Measurements from ENCODE around the gene TFRC. TPM values are rescaled to one million over a fixed set of nuclear protein-coding genes. Genes with fewer than 3 reads are reported as not detected.

Gene TFRC
- total and polyA plus RNA-seq, 2 experiments from 2014 or later, result 136 to 278 TPM

GRCh38 chr3:196012941-196013476 is 68.9 kb downstream of the TFRC start:
- no peak overlapping the region for H3K27ac ChIP-seq
- no peaks in the 10 kb centered on the region for H3K79me2 ChIP-seq
- H3K9me3 ChIP-seq (ENCODE audit: low read depth), result no peaks in the 10 kb centered on the region
- H3K4me3 ChIP-seq, result no peak overlapping the region
- H3K27me3 ChIP-seq, result no peaks in the 10 kb centered on the region
- no peak for TF ChIP-seq EZH2 (IDR thresholded peaks at IDR 0.05; ENCODE audit: borderline replicate concordance)
- TF ChIP-seq EZH2phosphoT487 (IDR thresholded peaks at IDR 0.05; ENCODE audit: low read depth, severe bottlenecking, unreplicated experiment), result no peak
- TF ChIP-seq, protein P1, sequence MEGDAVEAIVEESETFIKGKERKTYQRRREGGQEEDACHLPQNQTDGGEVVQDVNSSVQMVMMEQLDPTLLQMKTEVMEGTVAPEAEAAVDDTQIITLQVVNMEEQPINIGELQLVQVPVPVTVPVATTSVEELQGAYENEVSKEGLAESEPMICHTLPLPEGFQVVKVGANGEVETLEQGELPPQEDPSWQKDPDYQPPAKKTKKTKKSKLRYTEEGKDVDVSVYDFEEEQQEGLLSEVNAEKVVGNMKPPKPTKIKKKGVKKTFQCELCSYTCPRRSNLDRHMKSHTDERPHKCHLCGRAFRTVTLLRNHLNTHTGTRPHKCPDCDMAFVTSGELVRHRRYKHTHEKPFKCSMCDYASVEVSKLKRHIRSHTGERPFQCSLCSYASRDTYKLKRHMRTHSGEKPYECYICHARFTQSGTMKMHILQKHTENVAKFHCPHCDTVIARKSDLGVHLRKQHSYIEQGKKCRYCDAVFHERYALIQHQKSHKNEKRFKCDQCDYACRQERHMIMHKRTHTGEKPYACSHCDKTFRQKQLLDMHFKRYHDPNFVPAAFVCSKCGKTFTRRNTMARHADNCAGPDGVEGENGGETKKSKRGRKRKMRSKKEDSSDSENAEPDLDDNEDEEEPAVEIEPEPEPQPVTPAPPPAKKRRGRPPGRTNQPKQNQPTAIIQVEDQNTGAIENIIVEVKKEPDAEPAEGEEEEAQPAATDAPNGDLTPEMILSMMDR (IDR thresholded peaks at IDR 0.05; ENCODE audit: poor library complexity), result no peak
- H2AFZ ChIP-seq, result no peak overlapping the region
- no peak overlapping the region for H3K4me2 ChIP-seq
- 93% methylated on average over 15 of the region's 15 CpGs for WGBS (ENCODE audit: low lambda C conversion rate, missing lambda C conversion rate)
- H3K36me3 ChIP-seq (replicated peaks; ENCODE audit: insufficient read depth, low read depth), result no peaks in the 10 kb centered on the region
- H4K20me1 ChIP-seq (ENCODE audit: insufficient read depth, poor library complexity, severe bottlenecking), result no peaks in the 10 kb centered on the region
- no peaks in the 10 kb centered on the region for H3K4me1 ChIP-seq (ENCODE audit: insufficient read depth)
- H3K9me2 ChIP-seq (replicated peaks; ENCODE audit: insufficient read depth), result no peaks in the 10 kb centered on the region
- no peak for DNase-seq (ENCODE audit: low spot score)

DNA sequence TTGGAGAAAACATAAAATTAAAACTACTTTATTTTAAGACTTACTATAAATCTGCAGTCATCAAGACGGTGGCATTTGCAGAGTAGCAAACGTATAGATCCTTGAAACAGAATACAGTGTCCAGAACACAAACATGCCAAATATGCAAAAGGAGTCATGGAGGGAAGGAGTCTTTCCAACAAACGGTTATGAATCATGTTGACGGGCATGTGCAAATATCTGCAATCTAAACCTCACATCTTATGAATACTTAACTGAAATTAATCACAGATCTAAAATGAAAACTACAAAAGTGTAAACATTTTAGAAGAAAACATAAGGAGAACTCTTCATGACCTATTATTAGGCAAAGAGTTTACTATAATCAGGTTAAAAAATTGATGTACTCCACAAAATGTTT is 69.4 kb downstream of the TFRC start:
- Histone ChIP-seq H3K27ac (no peak overlapping the region), H3K4me1 (ENCODE audit: insufficient read depth) (no peaks in the 10 kb centered on the region), H2AFZ (no peak overlapping the region), H3K4me2 (no peak overlapping the region), H3K9me2 (replicated peaks; ENCODE audit: insufficient read depth) (no peaks in the 10 kb centered on the region), H4K20me1 (ENCODE audit: insufficient read depth, poor library complexity, severe bottlenecking) (no peaks in the 10 kb centered on the region), H3K79me2 (no peaks in the 10 kb centered on the region), H3K36me3 (replicated peaks; ENCODE audit: insufficient read depth, low read depth) (no peaks in the 10 kb centered on the region), H3K9me3 (ENCODE audit: low read depth) (no peaks in the 10 kb centered on the region), H3K27me3 (no peaks in the 10 kb centered on the region), H3K4me3 (no peak overlapping the region)
- TF ChIP-seq EZH2phosphoT487 (IDR thresholded peaks at IDR 0.05; ENCODE audit: low read depth, severe bottlenecking, unreplicated experiment) (no peak), EZH2 (IDR thresholded peaks at IDR 0.05; ENCODE audit: borderline replicate concordance) (no peak)
- TF ChIP-seq, protein P1 (IDR thresholded peaks at IDR 0.05; ENCODE audit: poor library complexity), result no peak
- 76% methylated on average over 4 of the region's 4 CpGs for WGBS (ENCODE audit: low lambda C conversion rate, missing lambda C conversion rate)
- DNase-seq (ENCODE audit: low spot score), result no peak

- H3K9me3 ChIP-seq (ENCODE audit: low read depth), result no peaks in the 10 kb centered on the region
- H3K27me3 ChIP-seq, result no peaks in the 10 kb centered on the region
- no peak for DNase-seq (ENCODE audit: low spot score)
- H3K27ac ChIP-seq, result no peak overlapping the region
- H3K79me2 ChIP-seq, result no peaks in the 10 kb centered on the region
- no peaks in the 10 kb centered on the region for H3K9me2 ChIP-seq (replicated peaks; ENCODE audit: insufficient read depth)
- TF ChIP-seq, protein P1 (IDR thresholded peaks at IDR 0.05; ENCODE audit: poor library complexity), result no peak
- no peak for TF ChIP-seq EZH2 (IDR thresholded peaks at IDR 0.05; ENCODE audit: borderline replicate concordance)
- TF ChIP-seq EZH2phosphoT487 (IDR thresholded peaks at IDR 0.05; ENCODE audit: low read depth, severe bottlenecking, unreplicated experiment), result no peak
- no peak overlapping the region for H2AFZ ChIP-seq
- H3K4me2 ChIP-seq, result no peak overlapping the region
- 90% methylated on average over 5 of the region's 5 CpGs for WGBS (ENCODE audit: low lambda C conversion rate, missing lambda C conversion rate)
- no peaks in the 10 kb centered on the region for H3K4me1 ChIP-seq (ENCODE audit: insufficient read depth)
- no peak overlapping the region for H3K4me3 ChIP-seq
- no peaks in the 10 kb centered on the region for H4K20me1 ChIP-seq (ENCODE audit: insufficient read depth, poor library complexity, severe bottlenecking)
- no peaks in the 10 kb centered on the region for H3K36me3 ChIP-seq (replicated peaks; ENCODE audit: insufficient read depth, low read depth)
Observed at GRCh38 chr3:196009456-196009855, 72.4 kb downstream of the TFRC start.

All from hepatocyte (in vitro differentiated cells).